ENCODE data around the gene RTP3. TPM values are rescaled to one million over a fixed set of nuclear protein-coding genes. Genes with fewer than 3 reads are reported as not detected.
"Not testable (repeated sequence)": the region's sequence is repeated elsewhere in the genome, so short reads cannot be mapped to it uniquely, and the experiment has no call there.

RTP3 gene
- total RNA-seq, 2 donors from 2014 or later: not detected

DNA sequence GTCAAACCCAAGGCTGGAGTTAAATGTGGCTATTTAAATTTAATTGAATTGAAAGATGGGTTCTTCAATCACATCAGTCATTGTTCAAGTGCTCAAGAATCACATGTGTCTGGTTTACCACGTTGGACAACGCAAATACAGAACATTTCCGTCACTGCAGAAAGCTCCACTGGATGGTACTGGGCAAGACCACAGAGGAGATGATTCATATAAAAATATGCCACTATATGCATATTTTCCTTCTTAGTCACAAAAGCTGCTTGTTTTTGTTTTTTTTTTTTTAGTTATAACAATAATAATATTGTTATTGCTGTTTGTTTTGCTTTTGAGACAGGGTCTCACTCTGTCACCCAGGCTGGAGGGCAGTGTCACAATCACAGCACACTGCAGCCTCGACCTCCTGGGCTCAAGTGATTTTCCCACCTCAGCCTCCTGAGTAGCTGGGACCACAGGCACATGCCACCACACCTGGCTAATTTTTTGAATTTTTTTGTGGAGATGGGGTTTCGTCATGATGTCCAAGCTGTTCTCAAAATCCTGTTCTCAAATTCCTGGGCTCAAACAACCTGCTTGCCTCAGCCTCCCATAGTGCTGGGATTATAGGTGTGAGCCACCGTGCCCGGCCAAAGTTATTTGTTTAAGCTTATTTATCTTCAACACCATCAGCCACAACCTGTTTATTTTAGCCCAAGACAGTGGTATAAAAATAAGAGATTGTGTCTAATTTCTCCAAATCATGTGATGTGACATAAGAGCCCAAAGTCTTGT lies 19.4 kb downstream of the RTP3 start:
- ATAC-seq: no peak
- no peak for DNase-seq
- no peak overlapping the region for H3K4me3 ChIP-seq

DNA sequence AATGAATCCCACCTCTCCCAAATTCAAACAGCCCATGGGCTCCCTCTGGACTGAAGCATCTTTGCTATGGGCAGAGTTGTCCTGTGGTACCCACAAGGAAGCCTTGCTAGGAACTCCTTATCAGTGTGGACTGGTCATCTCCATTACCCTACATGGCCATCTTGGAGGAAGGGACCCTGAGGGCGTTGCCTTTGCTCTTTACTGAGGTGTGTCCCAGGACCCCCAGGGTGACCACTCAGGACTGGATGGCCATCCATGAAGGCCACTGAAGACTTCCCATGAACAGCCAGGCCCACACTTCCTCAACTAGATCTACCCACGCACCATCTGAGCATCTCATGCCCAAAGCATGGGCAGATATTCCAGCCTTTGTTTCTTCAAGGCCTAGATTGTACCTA lies 20.0 kb downstream of the RTP3 start:
- TF ChIP-seq, protein P1, sequence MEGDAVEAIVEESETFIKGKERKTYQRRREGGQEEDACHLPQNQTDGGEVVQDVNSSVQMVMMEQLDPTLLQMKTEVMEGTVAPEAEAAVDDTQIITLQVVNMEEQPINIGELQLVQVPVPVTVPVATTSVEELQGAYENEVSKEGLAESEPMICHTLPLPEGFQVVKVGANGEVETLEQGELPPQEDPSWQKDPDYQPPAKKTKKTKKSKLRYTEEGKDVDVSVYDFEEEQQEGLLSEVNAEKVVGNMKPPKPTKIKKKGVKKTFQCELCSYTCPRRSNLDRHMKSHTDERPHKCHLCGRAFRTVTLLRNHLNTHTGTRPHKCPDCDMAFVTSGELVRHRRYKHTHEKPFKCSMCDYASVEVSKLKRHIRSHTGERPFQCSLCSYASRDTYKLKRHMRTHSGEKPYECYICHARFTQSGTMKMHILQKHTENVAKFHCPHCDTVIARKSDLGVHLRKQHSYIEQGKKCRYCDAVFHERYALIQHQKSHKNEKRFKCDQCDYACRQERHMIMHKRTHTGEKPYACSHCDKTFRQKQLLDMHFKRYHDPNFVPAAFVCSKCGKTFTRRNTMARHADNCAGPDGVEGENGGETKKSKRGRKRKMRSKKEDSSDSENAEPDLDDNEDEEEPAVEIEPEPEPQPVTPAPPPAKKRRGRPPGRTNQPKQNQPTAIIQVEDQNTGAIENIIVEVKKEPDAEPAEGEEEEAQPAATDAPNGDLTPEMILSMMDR (IDR thresholded peaks at IDR 0.05): no peak
- no peak for TF ChIP-seq POLR2A (IDR thresholded peaks at IDR 0.05)
- Histone ChIP-seq H3K27me3 (no peaks in the 10 kb centered on the region), H3K27ac (no peak overlapping the region), H3K36me3 (replicated peaks in 1 of 2; ENCODE audit: insufficient read depth in 1 of 2, low read depth in 2 of 2) (no peaks in the 10 kb centered on the region), H3K4me1 (no peaks in the 10 kb centered on the region), H3K4me3 (no peak overlapping the region), H3K9me3 (no peaks in the 10 kb centered on the region)
- intact Hi-C loops (cut with DNase I): no loop called here
- ATAC-seq (no peak), DNase-seq (no peak)
- 89 to 95% methylated on average over 2 of the region's 2 CpGs for WGBS, 2 donors

More for the DNA sequence above, 19.4 kb downstream of the RTP3 start:
- no peaks in the 10 kb centered on the region for H3K4me1 ChIP-seq
- H3K36me3 ChIP-seq (replicated peaks in 1 of 2; ENCODE audit: insufficient read depth in 1 of 2, low read depth in 2 of 2): no peaks in the 10 kb centered on the region
- WGBS, 2 donors: 76 to 80% methylated on average over 7 of the region's 7 CpGs
- intact Hi-C loops (cut with DNase I): no loop called here
- no peak overlapping the region for H3K27ac ChIP-seq
- TF ChIP-seq, protein P1 (IDR thresholded peaks at IDR 0.05): no peak
- TF ChIP-seq POLR2A (IDR thresholded peaks at IDR 0.05): no peak
- no peaks in the 10 kb centered on the region for H3K27me3 ChIP-seq
- H3K9me3 ChIP-seq: no peaks in the 10 kb centered on the region

DNA sequence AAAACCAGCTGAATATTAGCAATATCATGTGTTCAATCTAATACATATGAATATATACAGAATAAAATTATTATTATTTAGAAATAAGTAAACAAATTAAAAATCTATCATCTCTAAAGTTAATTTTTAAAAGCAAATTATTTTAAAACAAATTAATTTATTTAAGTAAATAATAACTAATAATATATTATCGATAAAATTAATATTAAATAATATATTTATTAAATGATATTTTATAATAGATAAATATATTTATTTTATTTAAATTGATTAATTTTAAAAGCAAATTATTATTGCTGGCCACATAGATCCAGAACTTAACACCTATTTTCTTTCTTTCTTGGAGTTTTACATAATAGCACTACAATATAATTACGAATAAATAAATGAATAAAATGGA lies 22.2 kb downstream of the RTP3 start:
- H3K4me3 ChIP-seq: no peak overlapping the region
- no peaks in the 10 kb centered on the region for H3K4me1 ChIP-seq
- TF ChIP-seq, protein P1 (IDR thresholded peaks at IDR 0.05): no peak
- TF ChIP-seq POLR2A (IDR thresholded peaks at IDR 0.05): no peak
- H3K9me3 ChIP-seq: no peaks in the 10 kb centered on the region
- WGBS, 2 donors: 88 to 95% methylated on average over 2 of the region's 2 CpGs
- no peaks in the 10 kb centered on the region for H3K27me3 ChIP-seq
- no peak overlapping the region for H3K27ac ChIP-seq
- ATAC-seq: no peak
- no peak for DNase-seq
- intact Hi-C loops (cut with DNase I): no loop called here
- no peaks in the 10 kb centered on the region for H3K36me3 ChIP-seq (replicated peaks in 1 of 2; ENCODE audit: insufficient read depth in 1 of 2, low read depth in 2 of 2)

DNA sequence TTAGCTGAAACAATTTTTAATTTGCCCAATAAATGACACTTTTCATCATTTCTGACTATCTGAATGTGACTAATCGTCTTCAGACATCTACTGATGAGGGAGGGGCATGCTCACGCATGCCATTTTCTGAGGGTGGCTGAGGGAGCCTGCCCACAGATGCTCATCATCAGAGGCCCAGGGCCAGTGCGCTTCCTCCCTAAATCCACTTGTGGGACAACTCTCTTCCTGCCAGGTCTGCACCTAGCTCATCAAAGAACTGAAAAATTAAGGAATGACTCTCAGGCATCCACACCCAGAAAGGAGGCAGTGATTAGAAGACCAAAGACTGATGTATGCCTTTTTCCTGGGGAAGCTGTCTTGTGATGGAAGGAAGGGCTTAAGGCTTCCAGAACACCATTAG lies 22.8 kb downstream of the RTP3 start:
- 80 to 81% methylated on average over 3 of the region's 3 CpGs for WGBS, 2 donors
- H3K4me1 ChIP-seq: no peaks in the 10 kb centered on the region
- H3K27ac ChIP-seq: no peak overlapping the region
- H3K4me3 ChIP-seq: no peak overlapping the region
- ATAC-seq (no peak), DNase-seq (no peak)
- H3K9me3 ChIP-seq: no peaks in the 10 kb centered on the region
- no peaks in the 10 kb centered on the region for H3K36me3 ChIP-seq (replicated peaks in 1 of 2; ENCODE audit: insufficient read depth in 1 of 2, low read depth in 2 of 2)
- no peaks in the 10 kb centered on the region for H3K27me3 ChIP-seq
- TF ChIP-seq, protein P1 (IDR thresholded peaks at IDR 0.05): no peak
- TF ChIP-seq POLR2A (IDR thresholded peaks at IDR 0.05): no peak
- intact Hi-C loops (cut with DNase I): no loop called here

GRCh38 chr3:46521096-46521495 lies 23.3 kb downstream of the RTP3 start:
- Histone ChIP-seq H3K9me3 (no peaks in the 10 kb centered on the region), H3K4me1 (no peaks in the 10 kb centered on the region), H3K36me3 (replicated peaks in 1 of 2; ENCODE audit: insufficient read depth in 1 of 2, low read depth in 2 of 2) (no peaks in the 10 kb centered on the region), H3K4me3 (no peak overlapping the region), H3K27me3 (no peaks in the 10 kb centered on the region), H3K27ac (no peak overlapping the region)
- ATAC-seq (no peak), DNase-seq (no peak)
- intact Hi-C loops (cut with DNase I): no loop called here
- TF ChIP-seq, protein P1 (IDR thresholded peaks at IDR 0.05): no peak
- no peak for TF ChIP-seq POLR2A (IDR thresholded peaks at IDR 0.05)
- 77 to 80% methylated on average over 9 of the region's 9 CpGs for WGBS, 2 donors

DNA sequence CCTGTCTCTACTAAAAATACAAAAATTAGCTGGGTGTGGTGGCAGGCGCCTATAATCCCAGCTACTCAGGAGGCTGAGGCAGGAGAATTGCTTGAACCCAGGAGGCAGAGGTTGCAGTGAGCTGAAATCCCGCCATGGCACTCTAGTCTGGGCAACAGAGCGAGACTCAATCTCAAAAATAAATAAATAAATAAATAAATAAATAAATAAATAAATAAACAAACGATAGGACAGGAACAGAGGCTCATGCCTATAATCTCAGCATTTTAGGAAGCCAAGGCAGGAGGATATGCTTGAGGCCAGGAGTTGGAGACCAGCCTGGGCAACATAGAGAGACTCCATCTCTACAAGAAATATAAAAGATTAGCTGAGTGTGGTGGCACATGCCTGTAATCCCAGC lies 24.4 kb downstream of the RTP3 start:
- H3K36me3 ChIP-seq (replicated peaks in 1 of 2; ENCODE audit: insufficient read depth in 1 of 2, low read depth in 2 of 2); H3K4me3 ChIP-seq; H3K27me3 ChIP-seq; intact Hi-C loops (cut with DNase I); ATAC-seq; H3K4me1 ChIP-seq; DNase-seq; H3K9me3 ChIP-seq; H3K27ac ChIP-seq: not testable (repeated sequence)
- WGBS, 2 donors: 71 to 83% methylated on average over 4 of the region's 4 CpGs

Data from body of pancreas (tissue), 4 donors.